SJSA1 (cell line): ENCODE results near the gene C1orf21. TPM values are rescaled to one million over a fixed set of nuclear protein-coding genes. Genes with fewer than 3 reads are reported as not detected.
"Not testable (repeated sequence)": the region's sequence is repeated elsewhere in the genome, so short reads cannot be mapped to it uniquely, and the experiment has no call there.

Experiments
- DNase-seq, 2 experiments: peaks; one replicate each; pipeline ENCODE4 v3.0.0-alpha.2; 2015 to 2020; ENCODE audit warnings: low spot score in 2 of 2, low read depth in 1 of 2
- H3K27ac ChIP-seq: fragments of 250-450 bp; sonication (Bioruptor Pico); 2 replicates; pipeline ENCODE4 v1.5.1; 2020; ENCODE audit warnings: mild to moderate bottlenecking, moderate library complexity
- H3K27me3 ChIP-seq: fragments of 250-450 bp; sonication (Bioruptor Pico); replicated peaks from 2 replicates; pipeline ENCODE4 v1.5.1; 2020; ENCODE audit warnings: mild to moderate bottlenecking, moderate library complexity
- H3K36me3 ChIP-seq: fragments of 250-450 bp; sonication (Bioruptor Pico); 2 replicates; pipeline ENCODE4 v1.5.1; 2020; ENCODE audit warnings: mild to moderate bottlenecking
- H3K4me1 ChIP-seq: fragments of 250-450 bp; sonication (Bioruptor Pico); replicated peaks from 2 replicates; pipeline ENCODE4 v1.6.1; 2021; ENCODE audit warnings: mild to moderate bottlenecking
- H3K4me3 ChIP-seq: fragments of 250-450 bp; sonication (Bioruptor Pico); 2 replicates; pipeline ENCODE4 v1.5.1; 2020; ENCODE audit warnings: mild to moderate bottlenecking
- H3K9me3 ChIP-seq: fragments of 250-450 bp; sonication (Bioruptor Pico); replicated peaks from 2 replicates; pipeline ENCODE4 v1.5.1; 2020; ENCODE audit warnings: mild to moderate bottlenecking
- total RNA-seq: library from RNA; depleted of rRNA; stranded (reverse); fragments of >200 nt; shearing (Covaris generic); gene quantifications from 2 replicates; pipeline ENCODE4 v1.2.3, GENCODE V29; 2014

Gene C1orf21
- total RNA-seq, 1 experiment from 2014 or later: 13.3 TPM

DNA sequence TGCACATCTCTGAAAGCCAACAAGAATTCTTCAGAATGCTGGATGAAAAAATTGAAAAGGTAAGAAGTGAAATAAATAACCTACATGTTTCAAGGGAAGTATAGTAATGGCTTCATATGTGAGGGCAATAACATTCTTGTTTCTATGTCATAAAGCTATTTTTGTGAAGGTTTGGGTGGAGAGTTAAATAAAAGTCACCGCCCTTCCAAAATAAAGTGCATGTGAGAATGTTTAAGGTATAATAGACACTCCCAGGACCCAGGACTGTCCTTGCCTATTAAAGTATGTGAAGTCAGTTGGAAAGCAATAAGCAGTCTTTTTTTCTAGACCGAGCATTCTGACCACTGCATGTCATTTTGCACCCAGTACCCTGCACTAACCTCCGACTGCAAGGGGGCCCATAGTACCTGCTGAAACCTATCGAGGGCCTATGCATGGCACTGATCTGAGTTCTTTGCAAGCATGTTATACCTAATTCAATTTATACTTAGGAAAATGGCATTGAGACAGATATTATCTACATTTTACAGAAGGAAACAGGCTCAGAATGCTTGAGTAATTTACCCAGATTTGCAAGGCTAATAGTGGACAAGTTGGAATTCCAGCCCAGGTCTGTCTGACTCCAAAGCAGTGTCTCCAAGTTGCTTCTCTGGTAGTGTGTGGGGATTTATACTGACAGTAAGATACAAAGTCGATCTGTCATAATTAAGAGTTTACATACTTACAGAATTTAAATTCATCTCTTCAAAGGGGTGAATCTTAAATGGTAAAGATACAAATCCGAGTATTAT lies 211.8 kb downstream of the C1orf21 start:
- no peaks in the 10 kb centered on the region for H3K9me3 ChIP-seq
- no peaks in the 10 kb centered on the region for H3K36me3 ChIP-seq
- DNase-seq: no peak
- H3K4me1 ChIP-seq: peaks cover 2% of the 10 kb centered on the region
- H3K27ac ChIP-seq: no peak overlapping the region
- no peaks in the 10 kb centered on the region for H3K27me3 ChIP-seq
- H3K4me3 ChIP-seq: no peak overlapping the region

DNA sequence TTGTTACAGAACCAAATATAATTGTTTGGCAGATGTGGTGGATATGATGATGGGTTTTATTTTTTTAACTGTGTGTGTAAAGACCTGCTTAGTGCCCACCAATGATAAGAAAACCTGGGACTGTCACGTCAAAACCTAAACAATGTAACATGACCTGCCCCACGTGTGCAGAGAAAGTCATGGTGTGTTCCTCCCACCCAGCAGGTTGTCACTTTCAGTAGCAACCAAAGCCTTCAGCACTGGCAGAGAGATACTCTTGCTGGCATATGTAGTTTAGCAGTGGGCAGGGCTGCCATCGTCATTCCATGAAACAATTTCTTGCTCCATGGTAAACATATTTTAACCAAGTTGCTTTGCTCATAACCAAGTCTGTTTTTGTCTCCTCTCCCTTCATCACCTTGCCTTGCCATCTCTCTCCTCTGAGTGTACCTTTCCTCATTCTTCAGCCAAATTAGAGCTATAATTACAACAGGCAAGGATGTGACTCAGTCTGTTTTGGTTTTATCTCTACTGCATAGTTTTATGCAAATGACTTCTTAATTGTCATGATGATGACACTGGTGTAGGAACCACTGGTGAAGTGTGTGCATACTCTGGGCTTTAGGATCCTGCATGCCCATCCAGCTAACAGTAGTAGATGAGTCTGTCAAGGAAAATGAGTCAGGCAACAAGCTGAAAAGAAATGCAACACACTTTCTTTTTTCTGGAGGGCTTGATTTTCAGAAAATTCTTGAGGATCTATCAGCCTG lies 217.5 kb downstream of the C1orf21 start:
- Histone ChIP-seq H3K36me3 (no peaks in the 10 kb centered on the region), H3K27me3 (no peaks in the 10 kb centered on the region), H3K27ac (no peak overlapping the region), H3K4me3 (no peak overlapping the region), H3K9me3 (no peaks in the 10 kb centered on the region), H3K4me1 (no peaks in the 10 kb centered on the region)
- DNase-seq: no peak

DNA sequence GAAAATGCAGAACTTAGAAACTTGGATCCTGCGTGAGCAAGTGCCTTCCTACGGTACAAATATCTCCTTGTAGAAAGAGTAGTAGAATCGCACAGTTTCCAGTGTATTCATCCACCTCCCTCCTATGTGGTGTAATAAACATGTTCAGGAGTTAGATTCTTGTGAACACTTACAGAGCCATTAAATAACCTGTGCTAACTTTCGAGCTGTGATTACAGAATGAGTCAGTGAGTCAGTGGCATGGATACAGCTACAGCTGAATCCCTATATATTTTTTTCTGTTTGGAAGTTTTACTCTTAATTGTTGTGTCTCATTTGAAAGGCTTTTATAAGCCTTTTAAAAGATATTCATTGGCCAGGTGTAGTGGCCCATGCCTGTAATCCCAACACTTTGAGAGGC lies 219.1 kb downstream of the C1orf21 start:
- DNase-seq: no peak
- H3K4me1 ChIP-seq: no peaks in the 10 kb centered on the region

DNA sequence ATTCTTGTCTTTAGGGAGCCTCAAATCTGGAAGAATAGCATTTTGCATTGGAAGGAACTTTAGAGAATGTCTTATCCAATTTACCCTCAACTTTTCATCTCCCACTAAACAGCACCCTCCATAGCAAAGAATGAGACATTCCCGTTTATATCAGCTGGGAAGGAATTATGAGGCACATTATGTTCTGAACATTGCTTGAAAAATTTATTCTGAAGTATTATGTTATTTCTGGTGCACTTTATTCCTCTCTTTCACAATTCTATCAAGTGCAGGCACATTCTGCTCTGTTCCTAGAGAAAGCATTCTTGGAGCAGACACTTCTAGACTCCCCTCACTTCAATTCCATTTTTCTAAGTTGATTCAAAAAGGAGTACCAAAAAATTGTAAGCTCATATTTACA lies 220.0 kb downstream of the C1orf21 start:
- DNase-seq: no peak
- Histone ChIP-seq H3K9me3 (no peaks in the 10 kb centered on the region), H3K27ac (no peak overlapping the region), H3K4me3 (no peak overlapping the region), H3K36me3 (no peaks in the 10 kb centered on the region), H3K4me1 (no peaks in the 10 kb centered on the region), H3K27me3 (no peaks in the 10 kb centered on the region)

More for the DNA sequence above, 219.1 kb downstream of the C1orf21 start:
- Histone ChIP-seq H3K27ac (no peak overlapping the region), H3K4me3 (no peak overlapping the region), H3K27me3 (no peaks in the 10 kb centered on the region), H3K36me3 (no peaks in the 10 kb centered on the region), H3K9me3 (no peaks in the 10 kb centered on the region)

DNA sequence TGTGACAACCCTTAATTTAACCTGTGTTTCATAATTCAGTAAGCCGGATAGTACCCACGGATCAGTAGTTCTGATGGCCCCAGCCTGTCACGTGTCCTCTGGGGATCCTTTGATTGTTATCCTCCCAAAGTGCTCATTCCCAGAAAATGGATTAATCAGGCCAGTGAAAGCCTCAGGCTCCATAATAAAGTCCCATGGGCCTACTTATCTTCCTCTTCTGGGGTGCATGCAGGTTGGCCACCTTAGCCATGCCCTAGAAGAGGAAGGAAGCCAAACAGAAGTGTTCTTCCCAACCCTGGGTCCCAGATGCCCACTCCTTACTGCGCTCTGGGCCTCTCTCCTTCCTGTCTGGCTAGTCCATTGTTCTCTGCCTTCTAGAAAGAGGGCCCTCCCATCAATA lies 221.8 kb downstream of the C1orf21 start:
- no peaks in the 10 kb centered on the region for H3K9me3 ChIP-seq
- no peak overlapping the region for H3K4me3 ChIP-seq
- no peaks in the 10 kb centered on the region for H3K4me1 ChIP-seq
- no peak for DNase-seq
- no peak overlapping the region for H3K27ac ChIP-seq
- H3K36me3 ChIP-seq: no peaks in the 10 kb centered on the region
- no peaks in the 10 kb centered on the region for H3K27me3 ChIP-seq

DNA sequence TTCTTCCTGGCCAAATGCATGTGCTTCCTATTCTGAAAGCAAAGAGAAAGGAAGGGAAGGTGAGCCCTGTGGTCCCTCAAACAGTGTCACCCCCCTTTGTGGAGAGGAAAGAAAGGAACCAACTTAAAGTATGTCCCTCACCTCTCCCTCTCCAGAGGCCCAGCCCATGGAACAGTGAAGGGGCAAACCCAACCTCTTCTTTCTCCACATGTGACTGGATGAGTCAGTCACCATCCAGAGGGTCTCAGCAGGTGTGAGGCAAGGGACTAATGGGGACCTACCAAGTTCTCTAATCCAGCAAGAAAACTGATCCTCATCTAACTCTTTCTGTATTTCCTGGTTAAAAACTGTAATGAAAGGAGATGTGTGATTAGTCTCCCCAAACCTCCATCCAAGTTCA lies 222.2 kb downstream of the C1orf21 start:
- Histone ChIP-seq H3K4me3 (no peak overlapping the region), H3K27ac (no peak overlapping the region), H3K4me1 (no peaks in the 10 kb centered on the region), H3K9me3 (no peaks in the 10 kb centered on the region), H3K27me3 (no peaks in the 10 kb centered on the region), H3K36me3 (no peaks in the 10 kb centered on the region)
- DNase-seq: no peak

DNA sequence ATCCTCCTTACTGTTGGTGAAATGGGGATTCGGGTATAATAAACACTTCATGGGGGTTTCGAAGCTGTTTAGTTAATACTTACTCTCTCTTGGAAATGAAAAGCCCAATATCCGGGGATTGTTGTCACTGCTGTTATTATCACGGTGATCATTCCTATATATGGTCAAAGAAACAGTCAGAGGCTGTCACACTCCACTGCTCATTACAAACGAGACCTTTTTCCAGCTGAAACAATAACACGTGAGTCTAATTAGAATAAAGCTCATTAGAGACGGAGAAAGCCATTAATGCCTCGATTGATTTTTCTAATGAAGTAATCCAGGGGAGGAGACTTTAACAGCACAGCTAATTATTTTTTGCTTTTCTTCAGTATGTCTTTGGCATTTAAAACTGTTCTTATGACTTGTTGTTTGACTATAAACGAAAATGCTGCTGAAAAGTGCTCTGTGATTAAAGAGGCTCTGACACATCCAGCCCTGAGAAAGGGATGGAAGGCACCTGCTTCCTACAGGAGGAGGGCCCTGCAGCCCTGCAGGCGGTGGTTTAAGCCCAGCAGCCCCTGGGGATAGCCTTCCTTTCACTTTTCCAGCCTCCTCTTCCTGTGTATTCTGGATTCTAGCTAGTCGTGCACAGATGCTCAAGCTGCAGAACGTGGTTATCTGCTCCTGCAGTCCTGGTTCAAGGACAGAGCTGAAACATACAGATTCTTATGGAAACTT lies 224.2 kb downstream of the C1orf21 start:
- no peaks in the 10 kb centered on the region for H3K27me3 ChIP-seq
- H3K9me3 ChIP-seq: no peaks in the 10 kb centered on the region
- no peaks in the 10 kb centered on the region for H3K36me3 ChIP-seq
- no peak overlapping the region for H3K27ac ChIP-seq
- no peak overlapping the region for H3K4me3 ChIP-seq
- no peaks in the 10 kb centered on the region for H3K4me1 ChIP-seq
- DNase-seq: no peak

DNA sequence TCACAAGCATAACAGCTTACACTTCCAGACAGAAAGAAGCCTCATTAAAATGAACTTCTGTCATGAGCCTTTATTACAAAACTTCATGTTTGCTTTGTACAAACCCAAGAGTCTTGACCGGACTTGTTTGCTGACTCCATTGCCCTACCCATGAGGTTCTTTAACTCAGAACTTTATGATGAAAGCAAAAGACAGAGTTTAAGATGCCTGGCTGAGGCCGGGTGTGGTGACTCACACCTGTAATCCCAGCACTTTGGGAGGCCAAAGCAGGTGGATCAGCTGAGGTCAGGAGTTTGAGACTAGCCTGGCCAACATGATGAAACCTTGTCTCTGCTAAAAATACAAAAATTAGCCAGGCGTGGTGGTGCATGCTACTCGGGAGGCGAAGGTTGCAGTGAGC lies 225.4 kb downstream of the C1orf21 start:
- H3K27ac ChIP-seq, DNase-seq, H3K36me3 ChIP-seq, H3K27me3 ChIP-seq, H3K4me3 ChIP-seq, H3K4me1 ChIP-seq, H3K9me3 ChIP-seq: not testable (repeated sequence)

DNA sequence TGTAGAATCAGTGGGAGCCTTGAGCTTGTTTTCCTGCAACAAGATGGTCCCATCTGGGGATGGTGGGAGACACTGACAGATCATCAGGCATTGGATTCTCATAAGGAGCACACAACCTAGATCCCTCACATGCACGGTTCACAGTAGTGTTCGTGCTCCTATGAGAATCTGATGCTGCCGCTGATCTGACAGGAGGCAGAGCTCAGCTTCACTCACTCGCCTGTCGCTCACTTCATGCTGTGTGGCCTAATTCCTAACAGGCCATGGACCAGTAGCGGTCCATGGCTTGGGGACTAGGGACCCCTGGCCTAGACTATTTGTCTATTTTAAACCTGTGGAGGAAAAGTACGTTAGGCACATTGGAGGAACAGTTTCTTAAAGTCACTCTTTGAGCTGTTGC lies 227.8 kb downstream of the C1orf21 start:
- H3K36me3 ChIP-seq: no peaks in the 10 kb centered on the region
- H3K4me1 ChIP-seq: no peaks in the 10 kb centered on the region
- no peaks in the 10 kb centered on the region for H3K27me3 ChIP-seq
- H3K4me3 ChIP-seq: no peak overlapping the region
- DNase-seq: no peak
- no peaks in the 10 kb centered on the region for H3K9me3 ChIP-seq
- H3K27ac ChIP-seq: no peak overlapping the region

DNA sequence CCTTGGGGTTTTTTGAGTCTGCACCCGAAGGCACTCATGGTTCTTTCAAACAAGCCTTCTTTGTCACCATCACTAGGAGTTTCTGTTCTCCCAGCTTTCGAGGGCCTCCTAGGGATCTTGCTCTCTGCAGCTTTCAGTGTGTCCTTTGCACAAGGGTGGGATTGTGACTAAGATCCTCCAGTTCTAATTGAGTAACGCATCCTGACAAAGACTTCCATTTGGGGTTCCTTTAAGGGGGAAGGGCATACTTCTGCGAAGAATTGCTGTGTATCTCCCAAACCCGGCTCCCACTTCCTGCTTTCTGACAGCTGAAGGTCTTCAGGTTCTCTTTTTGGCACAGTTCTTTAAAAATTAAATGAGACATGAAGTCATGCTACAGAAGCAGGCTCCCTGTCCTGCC lies 228.5 kb downstream of the C1orf21 start:
- DNase-seq: no peak
- no peaks in the 10 kb centered on the region for H3K36me3 ChIP-seq
- H3K27me3 ChIP-seq: no peaks in the 10 kb centered on the region
- no peaks in the 10 kb centered on the region for H3K9me3 ChIP-seq
- no peaks in the 10 kb centered on the region for H3K4me1 ChIP-seq
- no peak overlapping the region for H3K27ac ChIP-seq
- H3K4me3 ChIP-seq: no peak overlapping the region

DNA sequence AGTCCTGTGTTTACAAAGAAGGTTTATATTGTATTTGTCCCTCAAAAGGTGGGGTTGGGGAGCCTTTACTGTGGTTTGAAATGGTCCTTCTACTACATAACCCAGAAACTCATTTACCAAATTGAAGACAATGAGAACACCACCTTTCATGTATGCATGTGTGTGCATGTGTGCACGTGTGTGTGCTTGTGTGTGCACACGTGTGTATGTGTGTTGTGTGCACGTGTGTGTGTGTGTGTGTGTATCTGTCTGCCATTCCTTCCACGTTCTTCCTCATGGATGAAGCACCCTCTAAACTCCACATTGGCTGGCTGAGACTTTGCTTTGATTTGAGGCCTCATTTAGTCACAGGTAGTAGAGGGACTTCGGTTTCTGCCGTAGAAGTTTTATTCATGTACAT lies 229.7 kb downstream of the C1orf21 start:
- Histone ChIP-seq H3K27me3 (no peaks in the 10 kb centered on the region), H3K9me3 (no peaks in the 10 kb centered on the region), H3K4me1 (no peaks in the 10 kb centered on the region), H3K27ac (no peak overlapping the region), H3K4me3 (no peak overlapping the region), H3K36me3 (no peaks in the 10 kb centered on the region)
- DNase-seq: no peak

DNA sequence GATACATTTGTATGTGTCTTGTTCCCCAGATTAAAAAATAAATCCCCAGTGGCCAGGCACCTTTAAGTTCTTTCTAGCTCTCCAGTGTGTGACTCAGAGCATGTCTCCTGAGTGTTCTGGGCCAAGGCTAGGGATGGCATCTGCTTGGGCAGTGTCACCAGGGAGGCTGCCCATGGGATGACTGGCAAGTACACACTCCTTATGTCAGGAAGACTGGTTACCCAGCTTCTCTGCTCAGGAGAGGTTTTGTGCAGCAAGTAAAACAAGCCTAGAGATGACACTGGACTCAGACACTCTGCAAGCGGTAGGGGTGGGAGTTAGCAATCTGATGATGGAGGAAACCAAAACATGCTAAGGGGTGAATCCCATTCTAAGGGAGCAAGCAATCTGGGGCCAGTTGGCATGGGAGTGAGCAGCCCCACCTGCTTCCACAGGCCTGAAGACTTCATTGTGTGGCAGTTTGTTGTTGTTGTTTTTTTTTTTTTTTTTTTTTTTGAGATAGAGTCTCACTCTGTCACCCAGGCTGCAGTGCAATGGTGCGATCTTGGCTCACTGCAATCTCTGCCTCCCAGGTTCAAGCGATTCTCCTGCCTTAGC lies 230.7 kb downstream of the C1orf21 start:
- Histone ChIP-seq H3K27me3 (no peaks in the 10 kb centered on the region), H3K9me3 (no peaks in the 10 kb centered on the region), H3K36me3 (no peaks in the 10 kb centered on the region), H3K4me3 (no peak overlapping the region), H3K27ac (no peak overlapping the region), H3K4me1 (no peaks in the 10 kb centered on the region)
- DNase-seq: no peak

DNA sequence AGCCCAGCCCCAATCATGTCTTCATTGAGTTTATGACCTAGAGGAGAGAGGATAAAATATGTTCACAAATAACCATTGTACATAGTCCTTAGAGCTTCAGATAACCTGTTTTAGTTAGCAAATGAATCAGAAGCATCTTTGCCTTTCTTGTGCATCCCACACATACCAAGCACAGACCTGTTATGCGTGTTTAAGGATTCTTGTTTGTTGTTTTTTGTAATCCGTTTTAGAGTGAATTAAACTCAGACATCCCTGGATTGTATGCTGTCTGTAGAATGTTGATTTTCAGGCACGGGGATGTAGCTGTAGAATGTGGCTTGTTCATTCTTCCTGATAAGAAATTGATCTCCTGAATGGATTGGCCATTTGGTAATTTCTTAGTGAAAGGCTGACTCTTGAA lies 232.0 kb downstream of the C1orf21 start:
- H3K9me3 ChIP-seq: no peaks in the 10 kb centered on the region
- no peaks in the 10 kb centered on the region for H3K4me1 ChIP-seq
- H3K4me3 ChIP-seq: no peak overlapping the region
- H3K27ac ChIP-seq: no peak overlapping the region
- H3K27me3 ChIP-seq: no peaks in the 10 kb centered on the region
- no peak for DNase-seq
- H3K36me3 ChIP-seq: no peaks in the 10 kb centered on the region

DNA sequence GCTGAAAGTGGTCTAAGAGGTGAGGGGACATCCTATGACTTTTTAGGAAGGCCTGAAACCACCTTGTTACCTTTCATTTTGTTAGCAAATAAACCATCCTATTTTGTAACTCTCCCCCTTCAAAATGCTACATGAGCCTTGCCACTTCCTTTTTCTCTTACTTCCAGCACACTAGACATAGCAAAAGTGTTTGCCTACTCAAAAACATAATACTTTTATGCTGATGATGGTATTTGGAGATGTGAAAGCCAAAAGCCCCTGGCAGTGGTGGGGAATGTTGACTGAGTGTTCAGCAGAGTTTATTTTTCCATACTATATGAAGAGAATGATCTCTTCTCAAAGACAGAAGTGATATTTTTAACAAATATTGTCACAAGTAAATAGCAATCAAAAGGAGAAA lies 233.6 kb downstream of the C1orf21 start:
- H3K9me3 ChIP-seq: no peaks in the 10 kb centered on the region
- DNase-seq: no peak
- no peak overlapping the region for H3K4me3 ChIP-seq
- H3K27me3 ChIP-seq: no peaks in the 10 kb centered on the region
- no peaks in the 10 kb centered on the region for H3K36me3 ChIP-seq
- H3K4me1 ChIP-seq: no peaks in the 10 kb centered on the region
- H3K27ac ChIP-seq: no peak overlapping the region
